Measurements from ENCODE around the gene XIST. TPM values are rescaled to one million over a fixed set of nuclear protein-coding genes. Genes with fewer than 3 reads are reported as not detected.

The XIST gene
- 661 and 2,130 TPM in 2 replicates for total RNA-seq (2011; cell fraction: chromatin; rRNA removed; ENCODE audit: low replicate concordance)
- total RNA-seq (2011; cell fraction: nucleolus; rRNA removed), result 322 and 478 TPM in 2 replicates
- 1,154 and 2,123 TPM in 2 replicates for total RNA-seq (2011; cell fraction: nucleoplasm; rRNA removed)
- total RNA-seq (2014; rRNA removed) (22.4 and 25.0 TPM in 2 replicates), total RNA-seq (2014; rRNA removed; fragmentation: Illumina TruSeq; extraction: Trizol) (53.6 and 55.5 TPM in 2 replicates), total RNA-seq (2015; rRNA removed; fragmentation: Illumina TruSeq; extraction: Trizol) (48.7 and 51.6 TPM in 2 replicates), total RNA-seq (2021) (63.6 and 72.5 TPM in 2 replicates), polyA plus RNA-seq (2011; rRNA removed) (160 and 206 TPM in 2 replicates), polyA plus RNA-seq (2014; fragmentation: Illumina TruSeq; extraction: Trizol) (104 and 127 TPM in 2 replicates), polyA plus RNA-seq (2014; fragmentation: Nextera tagmentation; extraction: Ambion mirVana) (10 to 100 TPM; 22.9 to 23.0 TPM), polyA plus RNA-seq (2014; rRNA removed) (120 and 130 TPM in 2 replicates), polyA minus RNA-seq (2011; rRNA and poly(A)+ RNA removed) (175 and 222 TPM in 2 replicates), Bru-seq, nascent RNA (percentile 96 among the genes with signal in this experiment), BruChase-seq, experiment 1, labeled RNA remaining after a 2-hour chase (percentile 98 among the genes with signal in this experiment), BruChase-seq, experiment 2, labeled RNA remaining after a 6-hour chase (percentile 99 among the genes with signal in this experiment)
- polyA plus RNA-seq (2011; cell fraction: cytosol; rRNA removed), result 3.0 and 11.3 TPM in 2 replicates
- 643 and 1,009 TPM in 2 replicates for polyA plus RNA-seq (2011; cell fraction: nucleus; rRNA removed)
- polyA plus RNA-seq (2012), result 66.7 and 133 TPM in 2 replicates
- 12.2 and 12.4 TPM in 2 replicates for polyA minus RNA-seq (2011; cell fraction: cytosol; rRNA and poly(A)+ RNA removed)
- polyA minus RNA-seq (2011; cell fraction: nucleus; rRNA and poly(A)+ RNA removed), result 287 and 466 TPM in 2 replicates
- long read RNA-seq, experiment 1, partial matches to known transcripts, result 9 of 17 reads
- long read RNA-seq, experiment 1, other reads (novel, unspliced or antisense), result 8 of 17 reads
- long read RNA-seq, experiment 2, partial matches to known transcripts, result 3 of 3 reads
- long read RNA-seq, experiment 2, other reads (novel, unspliced or antisense), result 0 of 3 reads
- long read RNA-seq, experiment 3, partial matches to known transcripts, result 3 of 6 reads
- long read RNA-seq, experiment 3, other reads (novel, unspliced or antisense), result 3 of 6 reads

- BruUV-seq (replicated peaks), result no TSS peak
- FAIRE-seq (peak; percentile 49), DNase-seq (ENCODE audit: extremely low read depth in 1 of 4, low spot score in 3 of 4) (peak; percentile 62 to 74 (median 66)), ATAC-seq (peak; percentile 60)
- Histone ChIP-seq H3K79me2 (ENCODE audit: control insufficient read depth, insufficient read depth, low read length) (peaks cover 49% of the 10 kb centered on the region), H3K9me1 (ENCODE audit: control insufficient read depth, insufficient read depth, low read length) (no peaks in the 10 kb centered on the region), H2AFZ (ENCODE audit: low read depth, low read length) (peak within 1 kb of the TSS; percentile 77), H3K4me3 (peak within 1 kb of the TSS; percentile 63), H3K27me3 (ENCODE audit: control insufficient read depth in 2 of 2, insufficient read depth in 2 of 2, low read length in 2 of 2) (no peaks in the 10 kb centered on the region), H3K4me1 (replicated peaks in 1 of 2; ENCODE audit: control insufficient read depth in 2 of 2, insufficient read depth in 2 of 2, low read length in 2 of 2) (no peaks in the 10 kb centered on the region), H3K4me2 (ENCODE audit: insufficient read depth, low read length) (peak within 1 kb of the TSS; percentile 87), H3K27ac (ENCODE audit: extremely low read depth, low read depth, low read length) (peak within 1 kb of the TSS; percentile 98), H3K9me3 (replicated peaks; ENCODE audit: control insufficient read depth, insufficient read depth, low read depth, low read length) (no peaks in the 10 kb centered on the region), H4K20me1 (replicated peaks; ENCODE audit: control insufficient read depth, insufficient read depth, low read length) (peaks cover 17% of the 10 kb centered on the region), H3K36me3 (ENCODE audit: control insufficient read depth, insufficient read depth, low read length) (peaks cover 19% of the 10 kb centered on the region; the same call in 1 of the 3 replicates), H3K9ac (ENCODE audit: insufficient read depth in 1 of 2, low read depth in 2 of 2, low read length in 2 of 2) (peak within 1 kb of the TSS; percentile 76 to 93; a peak in 3 of 4 replicates)
- in situ Hi-C loops (cut with MboI) (loop anchor here (5.0 to 10.0 kb wide), 3 partner anchors 162 to 492 kb away; no protein-coding TSS in a partner anchor), intact Hi-C loops (cut with micrococcal nuclease) (no loop called here)
- ChIA-PET CTCF (ENCODE audit: low intra/inter-chr PET ratio) (no interaction called here), POLR2A (interaction anchor here (0.6 to 1.3 kb wide), 3 partner anchors 9 to 178 kb away, joined by 4 to 6 read pairs (median 4); no protein-coding TSS in a partner anchor)
- WGBS (ENCODE audit: insufficient coverage, low coverage, missing lambda C conversion rate), result 2% methylated on average over 5 of the region's 8 CpGs
- TF ChIP-seq KDM5B (IDR thresholded peaks at IDR 0.05; ENCODE audit: insufficient replicate concordance, low read depth, low read length) (peak; percentile 78), PRDM10 (IDR thresholded peaks at IDR 0.05; ENCODE audit: partially characterized antibody) (no peak), THAP7 (CRISPR knock-in tag; IDR thresholded peaks at IDR 0.05) (no peak), LEF1 (IDR thresholded peaks at IDR 0.05) (no peak), IRF1 (CRISPR knock-in tag; IDR thresholded peaks at IDR 0.05; ENCODE audit: borderline replicate concordance) (no peak), YY1 (IDR thresholded peaks at IDR 0.05; ENCODE audit: borderline replicate concordance in 1 of 3, control insufficient read depth in 1 of 3, extremely low read depth in 1 of 3, insufficient read depth in 3 of 3, insufficient read length in 1 of 3, insufficient replicate concordance in 2 of 3, low read depth in 1 of 3, low read length in 2 of 3) (peak in 2 of 3 experiments; percentile 57 to 86), ZNF143 (CRISPR knock-in tag; IDR thresholded peaks at IDR 0.05) (no peak), ZNF778 (CRISPR knock-in tag; IDR thresholded peaks at IDR 0.05) (no peak), GTF2B (IDR thresholded peaks at IDR 0.05; ENCODE audit: extremely low read depth, insufficient read length) (peak; percentile 46), POLR2B (IDR thresholded peaks at IDR 0.05; ENCODE audit: low read depth, partially characterized antibody) (peak; percentile 83)
Observed at GRCh38 chrX:73852467-73852866, at the start of gene XIST. XIST (minus strand) TSS chrX:73852714.

Data from K562 (cell line).